Activated CD4-positive, alpha-beta T cell treated with anti-CD3 and anti-CD28 coated beads, Interleukin-2, Interleukin-6, amounts not matched to agents 100 ng/mL and 50 ng/mL, durations not matched to agents 16 hours and 8 hours (primary cell): Measurements from ENCODE around the gene RBM17.
"Not testable (repeated sequence)": the region's sequence is repeated elsewhere in the genome, so short reads cannot be mapped to it uniquely, and the experiment has no call there.

Source experiments
- DNase-seq: peaks from one replicate; pipeline ENCODE4 v3.0.0-alpha.2; 2020

Gene RBM17

DNA sequence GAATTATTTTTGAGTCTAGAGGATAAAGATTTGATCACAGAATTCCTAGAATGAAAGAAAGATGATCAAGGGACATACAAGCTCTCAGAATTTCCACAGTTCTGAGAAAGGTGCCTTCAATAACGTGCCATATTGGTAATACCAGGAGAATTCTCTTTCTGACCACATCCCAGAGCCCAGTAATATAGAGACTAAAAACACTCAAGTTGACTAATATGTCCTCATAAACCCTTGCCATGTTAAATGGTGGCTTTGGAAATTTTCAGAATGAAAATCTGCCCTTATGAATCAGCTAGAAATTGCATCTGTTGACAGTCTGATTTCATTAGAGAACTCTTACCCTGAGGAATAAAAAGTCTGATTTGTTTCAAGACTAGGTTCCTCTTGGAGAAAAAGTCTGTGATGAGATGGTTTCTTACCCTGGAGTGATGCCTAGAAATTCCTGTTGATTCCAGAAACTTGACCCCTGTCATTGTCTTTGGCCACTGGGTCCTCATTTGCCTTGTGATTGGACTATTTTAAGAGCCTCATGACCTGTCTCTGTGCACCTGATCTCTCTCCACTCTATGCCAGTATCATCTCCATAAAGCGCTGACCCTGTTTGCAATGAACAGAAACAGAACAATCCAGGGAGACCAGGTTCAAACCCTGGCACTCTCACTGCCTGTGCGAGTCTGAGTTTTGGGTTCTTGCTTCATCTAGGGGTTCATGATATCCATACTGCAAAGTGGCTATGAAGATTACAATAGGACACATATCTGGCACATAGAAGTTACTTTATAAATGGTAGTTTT is 30.0 kb upstream of the RBM17 start:
- DNase-seq, result peak; percentile 90

GRCh38 chr10:6059506-6059905 is 29.3 kb upstream of the RBM17 start:
- no peak for DNase-seq

GRCh38 chr10:6061056-6061455 is 27.8 kb upstream of the RBM17 start:
- no peak for DNase-seq

DNA sequence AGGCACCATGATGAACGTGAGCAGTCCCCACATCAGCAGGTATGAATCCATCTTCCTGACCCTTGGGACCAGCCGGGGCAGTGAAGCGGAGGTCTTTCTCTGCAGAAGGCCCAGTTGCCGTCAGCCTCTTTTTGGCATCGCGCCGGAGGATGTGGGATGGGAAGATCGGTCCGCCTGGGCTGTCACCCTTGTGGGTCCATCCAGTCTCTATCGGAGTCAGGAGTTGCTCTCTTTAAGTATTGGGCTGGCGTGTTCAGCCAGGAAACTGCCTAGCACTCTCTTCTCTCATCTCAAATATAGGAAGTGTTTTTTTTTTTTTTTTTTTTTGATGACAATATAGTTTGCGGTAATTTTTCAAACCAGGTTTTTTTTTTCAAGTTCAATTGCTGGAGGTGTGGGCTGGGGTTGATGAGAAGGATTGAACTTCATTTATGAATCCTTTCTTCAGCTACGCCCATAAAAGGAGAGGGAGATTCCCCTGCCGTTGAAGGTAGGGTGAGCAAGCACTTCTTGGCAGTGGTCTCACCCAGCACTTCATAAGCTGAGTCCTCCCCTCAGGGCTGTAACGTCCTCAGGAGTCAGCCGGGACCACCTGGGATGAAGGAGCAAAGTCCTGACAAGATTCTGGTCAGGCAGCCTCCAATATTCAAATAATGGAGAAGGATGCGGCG is 26.6 kb upstream of the RBM17 start, which contains the start of gene IL2RA:
Gene IL2RA (minus strand): TSS at position 267 of the 671 bp plus-strand sequence. CDS start 216 bp downstream, at position 51.
- peak; percentile 90 for DNase-seq

DNA sequence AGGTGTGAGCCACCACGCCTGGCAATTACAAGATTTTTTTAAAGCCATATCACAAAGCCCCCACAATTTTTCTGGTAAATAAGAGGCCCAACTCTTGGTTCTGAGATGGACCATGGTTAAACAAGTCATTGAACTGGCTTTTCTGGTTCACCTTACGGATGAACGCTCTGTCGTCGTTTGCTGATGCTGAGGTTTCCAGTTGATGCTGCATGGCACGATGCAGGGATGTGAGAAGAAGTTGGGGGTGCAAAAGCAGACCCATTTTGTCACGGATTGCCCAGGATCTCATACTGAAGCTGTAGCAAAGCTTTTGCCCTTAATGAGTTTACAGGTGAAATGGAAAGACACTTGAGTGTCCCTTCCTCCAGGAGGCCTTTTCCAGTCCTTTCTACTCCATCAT is 24.7 kb upstream of the RBM17 start:
- no peak for DNase-seq

- not testable (repeated sequence) for DNase-seq
Observed at GRCh38 chr10:6064726-6065125, 24.1 kb upstream of the RBM17 start.

DNA sequence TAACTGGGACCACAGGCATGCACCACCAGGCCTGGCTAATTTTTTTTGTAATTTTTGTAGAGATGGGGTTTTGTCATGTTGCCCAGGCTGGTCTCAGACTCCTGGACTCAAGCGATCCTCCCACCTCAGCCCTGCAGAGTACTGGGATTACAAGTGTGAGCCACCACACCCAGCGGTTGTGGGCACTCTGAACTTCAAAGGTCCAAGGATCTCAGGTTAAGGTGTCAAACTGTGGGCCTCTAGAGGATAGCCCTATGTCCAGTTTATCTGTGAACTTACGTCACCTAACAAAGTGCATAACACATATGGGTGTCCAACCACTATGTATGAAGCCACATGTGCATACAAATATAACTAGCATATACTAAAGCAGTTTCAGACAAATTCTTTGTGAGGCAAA is 23.4 kb upstream of the RBM17 start:
- DNase-seq, result no peak

GRCh38 chr10:6065835-6066234 is 23.0 kb upstream of the RBM17 start:
- DNase-seq, result peak; percentile 79

DNA sequence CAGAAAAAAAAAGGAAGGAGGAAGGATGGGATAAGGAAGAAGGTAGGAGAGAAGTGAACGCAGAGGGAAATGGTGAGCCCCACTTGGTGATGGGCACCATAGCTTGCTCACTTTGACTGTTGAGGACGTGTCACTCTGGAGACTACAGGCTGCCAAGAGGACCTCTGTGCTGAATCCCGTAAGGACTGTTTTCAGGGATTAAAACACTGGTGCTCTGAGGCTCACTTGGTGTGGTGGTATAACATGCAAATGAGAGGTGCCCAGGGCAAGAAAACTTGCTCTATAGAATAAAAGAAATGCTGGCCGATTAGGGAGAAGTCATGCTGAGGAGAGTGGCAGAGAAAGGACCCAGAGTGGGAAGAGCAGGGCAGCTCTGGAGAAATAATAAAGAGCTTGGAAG is 21.4 kb upstream of the RBM17 start:
- DNase-seq, result no peak

- DNase-seq, result no peak
Observed at GRCh38 chr10:6068006-6068405, 20.8 kb upstream of the RBM17 start.

DNA sequence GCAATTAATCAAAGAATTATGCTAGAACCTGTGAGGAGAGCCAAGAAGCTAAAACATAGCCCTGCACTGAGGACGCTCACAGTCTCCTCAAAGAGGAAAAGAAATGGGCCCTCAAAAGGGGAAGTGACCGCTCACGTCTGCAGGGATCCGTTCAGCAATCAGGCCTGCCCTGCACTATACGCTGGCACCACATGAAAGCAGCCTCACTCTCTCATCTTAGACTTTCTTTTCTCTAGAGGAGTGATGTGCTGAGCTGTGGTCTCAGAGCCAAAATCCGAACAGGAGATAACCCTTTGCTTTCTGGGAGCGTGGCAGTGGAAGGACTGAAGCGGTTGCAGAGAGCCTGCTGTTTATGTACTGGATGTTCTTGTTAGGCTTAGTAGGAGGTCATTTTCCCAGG is 20.4 kb upstream of the RBM17 start:
- no peak for DNase-seq

DNA sequence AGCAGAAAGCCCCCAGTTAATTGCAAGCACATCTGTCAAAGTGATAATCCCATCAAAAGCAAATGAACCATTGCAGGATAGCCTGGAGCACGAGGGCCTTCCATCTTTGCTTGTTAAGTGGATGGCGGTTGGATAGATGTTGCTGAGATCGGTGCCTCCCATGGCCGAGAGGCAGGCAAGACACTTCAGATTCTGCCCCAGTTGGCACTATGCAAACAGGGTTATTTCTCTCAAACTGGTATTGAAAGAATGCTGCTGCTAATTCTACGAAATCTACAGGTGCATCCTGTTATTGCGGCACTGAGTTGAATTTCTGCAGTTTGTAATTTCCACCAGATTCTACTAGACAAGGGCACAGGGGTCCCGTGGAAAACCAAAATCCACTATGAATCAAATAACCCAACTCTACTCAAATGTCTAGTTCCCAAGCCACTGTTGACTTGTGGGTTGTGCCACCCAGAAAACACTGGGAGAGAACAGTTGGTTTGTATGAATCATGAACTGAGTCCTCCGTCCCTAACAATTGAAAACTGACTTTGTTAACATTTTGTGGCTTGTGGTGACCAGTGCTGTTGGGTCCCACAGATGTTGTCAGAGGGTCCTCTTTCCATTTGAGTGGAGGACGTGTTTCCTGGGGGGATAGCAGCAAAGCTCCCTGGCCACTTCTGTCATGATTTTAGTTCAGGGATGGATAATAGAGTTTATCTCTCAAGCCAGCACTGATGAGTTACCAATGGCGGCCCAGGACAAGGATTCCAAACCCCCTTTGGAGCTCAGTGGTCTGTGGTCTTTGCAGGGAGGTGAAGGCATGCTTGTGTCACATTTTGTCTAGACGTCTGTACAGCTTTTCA is 19.5 kb upstream of the RBM17 start:
- DNase-seq, result peak; percentile 85

DNA sequence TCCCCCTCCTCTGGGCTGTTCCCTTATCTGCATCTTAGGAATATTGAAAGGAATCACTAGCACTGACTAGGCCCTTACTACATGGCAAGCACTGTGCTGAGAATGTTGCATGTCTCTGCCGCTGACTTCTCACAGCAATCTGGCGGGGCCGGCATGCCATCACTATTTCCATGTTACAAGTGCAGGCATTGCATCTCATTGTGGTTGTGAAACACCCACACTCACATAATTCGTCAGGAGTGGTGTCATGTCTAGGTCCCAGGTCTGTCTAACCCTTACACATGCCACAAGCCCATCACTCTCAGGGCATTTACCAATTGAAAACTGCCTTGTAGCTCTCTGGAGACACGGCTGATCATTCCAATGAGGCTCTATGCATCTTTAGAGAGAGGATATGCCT is 18.2 kb upstream of the RBM17 start:
- peak; percentile 81 for DNase-seq

DNA sequence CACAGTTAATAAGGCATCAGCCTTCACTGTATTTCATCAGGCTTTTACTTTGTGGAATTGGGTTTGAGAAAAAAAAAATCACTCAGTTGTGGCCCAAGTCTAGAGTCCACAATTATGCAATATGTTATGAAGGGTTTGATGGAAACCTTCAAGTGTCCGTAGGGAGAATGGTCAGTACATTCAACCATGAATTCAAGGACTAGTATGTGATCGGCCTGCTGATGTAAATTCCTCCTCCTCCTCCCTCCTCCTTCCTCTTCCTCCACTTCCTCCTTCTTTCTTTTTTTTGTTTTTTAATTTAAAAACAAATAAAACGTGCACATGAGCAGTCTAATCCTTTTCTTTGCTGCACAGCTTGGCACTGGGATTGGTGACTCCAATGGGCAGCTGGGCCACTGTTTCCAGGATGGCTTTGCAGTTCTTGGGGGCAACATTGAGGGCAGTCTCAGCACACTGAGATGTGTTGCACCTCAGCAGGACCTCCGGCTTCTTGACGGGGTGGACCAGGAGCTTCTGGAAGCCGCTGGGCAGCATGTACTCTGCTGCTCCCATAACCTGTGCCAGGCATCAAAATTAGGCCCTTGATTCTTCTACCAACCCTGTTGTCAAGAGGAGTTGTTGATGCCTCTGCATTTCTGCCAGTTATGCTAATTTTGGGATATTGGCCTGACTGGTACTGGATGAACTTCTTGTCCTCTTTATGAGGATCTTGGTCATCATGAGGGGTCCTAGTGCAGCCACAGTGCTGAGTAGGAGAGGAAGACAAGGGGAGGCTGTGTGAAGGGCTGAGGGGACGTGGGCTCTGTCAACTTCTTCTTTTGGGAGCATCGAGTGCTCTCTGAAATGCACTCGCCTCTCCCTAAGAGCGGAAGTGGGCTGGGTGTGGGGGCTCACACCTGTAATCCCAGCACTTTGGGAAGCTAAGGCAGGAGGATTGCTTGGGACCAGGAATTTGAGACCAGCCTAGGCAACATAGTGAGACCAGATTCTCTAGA is 17.4 kb upstream of the RBM17 start:
- DNase-seq, result no peak

- DNase-seq, result peak; percentile 90
Observed at GRCh38 chr10:6072215-6072934, 16.5 kb upstream of the RBM17 start.

DNA sequence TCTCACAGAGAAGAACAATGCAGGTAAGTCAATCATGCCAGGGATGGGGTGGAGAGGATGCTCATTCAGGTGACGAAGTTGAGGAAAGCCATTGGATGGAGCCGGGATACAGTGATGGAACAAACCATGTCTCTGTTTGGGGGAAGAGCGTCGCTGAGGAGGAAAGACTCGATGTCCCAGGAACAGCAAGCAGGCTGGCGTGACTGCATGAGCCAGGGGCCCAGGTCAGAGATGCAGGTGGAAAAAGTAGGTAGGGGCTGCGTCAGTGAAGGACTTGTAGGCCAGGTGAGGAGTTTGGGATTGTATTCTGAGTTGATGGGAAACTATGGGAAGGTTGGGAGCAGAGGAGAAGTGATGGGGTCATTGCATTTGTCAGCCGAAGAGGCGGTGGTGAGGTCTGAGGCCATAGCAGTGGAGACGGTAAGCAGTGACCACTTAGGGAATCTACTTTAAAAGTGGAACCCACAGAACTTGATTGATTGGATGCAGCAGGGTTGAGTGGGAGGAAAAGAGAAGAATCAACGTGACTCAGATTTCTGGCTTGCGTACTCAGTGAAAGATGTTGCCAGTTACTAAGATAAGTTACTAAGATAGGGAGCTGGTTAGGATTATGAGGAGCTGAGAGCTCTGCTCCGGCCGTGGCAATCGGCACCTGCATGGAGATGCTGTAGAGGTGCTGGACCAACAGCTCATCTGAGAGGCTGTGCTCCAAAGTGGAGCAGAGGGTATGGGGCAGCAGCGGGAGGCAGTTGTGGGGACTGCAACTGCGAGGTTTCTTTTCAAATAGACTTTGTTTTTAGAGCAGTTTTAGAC is 14.1 kb upstream of the RBM17 start:
- no peak for DNase-seq

DNA sequence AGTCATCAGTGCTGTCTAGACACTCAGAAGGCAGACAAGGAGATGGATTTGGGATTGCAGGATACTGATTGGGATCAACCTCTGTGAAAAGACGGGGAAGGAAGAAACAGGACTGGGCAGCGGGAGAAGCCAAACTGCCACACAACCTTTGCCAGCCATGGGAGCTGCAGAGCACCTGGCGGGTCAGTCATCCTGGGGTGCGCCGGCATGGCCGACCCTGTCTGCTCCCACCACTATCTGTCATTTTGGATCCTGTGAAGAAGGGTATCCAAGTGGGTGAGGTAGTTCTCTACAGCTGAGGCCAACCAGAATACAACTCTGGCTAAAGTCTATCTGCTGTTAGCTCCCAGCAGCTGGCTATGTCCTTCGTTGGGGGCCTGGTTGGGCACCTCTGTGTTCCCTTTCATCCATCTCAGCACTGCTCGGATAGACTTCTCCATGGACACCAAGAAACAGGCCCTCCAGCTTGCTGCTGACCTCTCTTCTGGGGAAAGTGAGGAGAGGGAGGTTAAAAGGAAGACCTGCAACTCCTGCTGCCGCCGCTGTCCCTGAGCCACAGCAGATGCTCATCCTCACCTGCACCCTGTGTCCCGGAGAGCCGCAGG is 11.7 kb upstream of the RBM17 start:
- no peak for DNase-seq

DNA sequence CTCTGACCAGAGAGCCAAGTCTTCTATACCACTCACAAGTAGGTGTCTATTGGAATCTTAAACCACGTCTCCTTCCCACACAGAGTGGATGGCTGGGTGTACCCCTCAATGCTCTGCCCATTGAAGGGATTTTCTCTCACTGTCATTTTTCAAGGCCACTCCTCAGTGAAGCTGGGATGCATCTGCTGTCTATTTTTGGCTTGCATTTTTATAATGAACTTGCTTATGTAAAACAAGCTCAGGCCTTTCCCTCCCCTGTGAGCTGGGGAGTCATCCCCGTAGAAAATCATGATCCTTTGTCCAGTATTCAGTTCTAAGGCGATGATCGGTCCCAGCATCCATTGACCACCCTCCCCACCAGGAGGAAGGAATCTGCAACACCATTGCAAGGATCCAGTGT is 9.8 kb upstream of the RBM17 start:
- DNase-seq, result no peak

GRCh38 chr10:6080417-6080973 is 8.3 kb upstream of the RBM17 start:
- DNase-seq, result no peak
